Stimulated activated naive CD8-positive, alpha-beta T cell treated with anti-CD3 and anti-CD28 coated beads, Interleukin-15, Interleukin-2, amounts not matched to agents 100 ng/mL and 50 ng/mL, for 24 hours (primary cell): ENCODE measurements around the gene INHA.

Experiments used
- H3K27ac Mint-ChIP-seq: one replicate; pipeline ENCODE4 v1.8.0; 2021; ENCODE audit warnings: mild to moderate bottlenecking, mixed read lengths
- H3K27me3 Mint-ChIP-seq: one replicate; pipeline ENCODE4 v1.8.0; 2021; ENCODE audit warnings: mixed read lengths
- H3K36me3 Mint-ChIP-seq: one replicate; pipeline ENCODE4 v1.8.0; 2021; ENCODE audit warnings: low read depth, mixed read lengths
- H3K4me1 Mint-ChIP-seq: one replicate; pipeline ENCODE4 v1.8.0; 2021; ENCODE audit warnings: low read depth, mixed read lengths
- H3K4me3 Mint-ChIP-seq: one replicate; pipeline ENCODE4 v1.8.0; 2021; ENCODE audit warnings: mild to moderate bottlenecking, mixed read lengths
- H3K9me3 Mint-ChIP-seq: one replicate; pipeline ENCODE4 v1.8.0; 2021; ENCODE audit warnings: mixed read lengths

INHA gene

DNA sequence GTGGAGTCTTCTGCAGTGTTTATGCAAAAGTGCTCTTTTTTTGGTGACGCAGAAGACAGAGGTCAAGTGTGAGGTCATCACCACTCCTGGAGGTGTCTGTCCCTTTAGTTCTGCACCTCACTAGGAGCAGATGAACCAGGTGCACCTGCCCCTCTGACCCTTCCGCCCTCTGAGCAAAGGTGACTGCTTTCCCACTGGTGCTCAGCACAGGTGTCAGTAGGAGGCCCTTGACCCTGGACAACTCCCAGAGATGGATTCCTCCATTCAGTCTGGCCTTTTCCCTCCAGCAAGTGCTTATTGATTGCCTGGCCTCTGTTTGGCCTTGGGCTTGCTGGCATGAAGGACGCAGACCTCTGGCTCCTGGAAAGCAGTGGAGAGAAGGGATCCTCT lies 46.6 kb downstream of the INHA start:
- H3K36me3 Mint-ChIP-seq: peaks cover 6% of the 10 kb centered on the region
- H3K4me3 Mint-ChIP-seq: no peak overlapping the region
- H3K9me3 Mint-ChIP-seq: no peaks in the 10 kb centered on the region
- no peaks in the 10 kb centered on the region for H3K27me3 Mint-ChIP-seq
- no peaks in the 10 kb centered on the region for H3K4me1 Mint-ChIP-seq
- no peak overlapping the region for H3K27ac Mint-ChIP-seq

DNA sequence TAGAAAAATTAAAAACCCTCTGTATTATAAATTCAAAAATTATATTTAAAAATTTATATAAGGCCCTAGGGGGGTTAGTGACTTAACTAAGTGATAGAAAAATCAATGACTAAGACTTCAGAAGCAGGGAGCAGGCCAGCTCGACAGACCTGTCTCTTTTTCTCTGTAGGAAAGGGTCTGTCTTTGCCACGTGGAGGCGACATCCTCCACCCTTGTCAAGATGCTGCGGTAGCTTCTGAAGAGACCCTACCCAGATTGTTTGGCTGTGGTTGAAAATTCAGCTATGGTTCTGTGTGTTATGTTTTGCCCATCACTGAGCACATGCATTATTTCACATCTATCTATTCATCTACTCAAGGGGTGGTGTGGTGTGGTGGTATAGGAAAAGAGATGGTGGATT lies 47.1 kb downstream of the INHA start:
- Mint-ChIP-seq H3K27me3 (no peaks in the 10 kb centered on the region), H3K27ac (no peak overlapping the region), H3K36me3 (peaks cover 6% of the 10 kb centered on the region), H3K4me1 (no peaks in the 10 kb centered on the region), H3K4me3 (no peak overlapping the region), H3K9me3 (no peaks in the 10 kb centered on the region)

DNA sequence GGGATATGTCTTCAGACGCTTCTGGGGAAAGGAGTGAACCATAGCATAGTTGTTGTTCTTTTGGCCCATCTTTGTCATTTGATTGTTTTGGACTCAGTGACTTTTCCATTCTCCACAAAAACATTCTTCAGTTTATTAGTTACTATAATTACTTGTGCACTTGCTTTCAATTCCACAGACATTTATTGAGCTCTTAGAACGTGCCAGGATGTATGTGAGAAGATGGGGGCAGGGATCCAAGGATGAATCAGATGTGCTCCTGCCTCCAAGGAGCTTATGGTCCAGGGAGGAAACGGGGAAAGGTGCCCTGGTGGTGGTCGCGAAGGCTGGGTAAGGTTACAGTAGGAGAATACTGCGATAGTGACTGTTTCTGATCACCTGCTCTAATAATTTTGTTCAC lies 48.4 kb downstream of the INHA start:
- Mint-ChIP-seq H3K4me1 (no peaks in the 10 kb centered on the region), H3K27ac (no peak overlapping the region), H3K9me3 (no peaks in the 10 kb centered on the region), H3K36me3 (no peaks in the 10 kb centered on the region), H3K27me3 (no peaks in the 10 kb centered on the region), H3K4me3 (no peak overlapping the region)

DNA sequence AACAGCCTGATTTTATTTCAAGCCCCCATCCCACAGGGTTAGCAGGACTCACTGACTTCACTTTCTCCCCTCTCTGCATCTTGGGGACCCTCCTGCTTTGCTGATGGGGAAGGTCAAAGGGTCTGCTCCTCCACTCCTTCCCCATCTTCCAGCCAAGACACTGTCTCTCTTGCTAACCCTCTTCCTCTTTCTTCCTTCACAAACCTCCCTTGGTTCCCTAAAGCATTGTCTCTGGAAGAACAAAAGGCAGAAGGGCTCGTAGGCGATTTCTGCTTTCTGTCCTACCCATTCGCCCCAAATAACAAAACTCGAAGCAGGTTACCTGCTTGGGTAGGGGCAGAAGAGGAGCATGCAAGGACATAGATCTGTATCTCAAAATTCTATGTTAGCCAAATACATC lies 49.8 kb downstream of the INHA start:
- no peaks in the 10 kb centered on the region for H3K9me3 Mint-ChIP-seq
- peaks cover 10% of the 10 kb centered on the region for H3K27me3 Mint-ChIP-seq
- H3K27ac Mint-ChIP-seq: no peak overlapping the region
- H3K4me1 Mint-ChIP-seq: peaks cover 2% of the 10 kb centered on the region
- no peak overlapping the region for H3K4me3 Mint-ChIP-seq
- no peaks in the 10 kb centered on the region for H3K36me3 Mint-ChIP-seq

DNA sequence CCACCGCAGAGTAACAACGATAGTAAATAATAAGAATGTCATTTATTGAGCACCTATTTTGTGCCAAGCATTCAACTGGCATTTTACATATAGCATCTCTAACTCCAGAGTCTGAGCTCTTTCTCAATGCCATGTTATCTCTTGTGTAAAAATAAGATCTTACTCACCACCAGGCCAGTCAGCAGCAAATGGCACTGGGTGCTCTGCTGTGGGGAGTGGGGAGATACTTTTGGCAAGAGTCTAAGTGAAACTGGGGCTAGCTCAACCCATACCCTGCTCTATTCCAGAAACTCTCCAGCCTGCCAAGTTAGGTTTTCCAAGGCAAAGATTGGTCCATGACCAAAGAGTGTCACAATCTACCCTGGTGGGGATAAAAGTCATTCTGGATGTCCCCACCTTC lies 50.4 kb downstream of the INHA start:
- Mint-ChIP-seq H3K4me3 (no peak overlapping the region), H3K27ac (no peak overlapping the region), H3K27me3 (peaks cover 11% of the 10 kb centered on the region), H3K36me3 (no peaks in the 10 kb centered on the region), H3K9me3 (no peaks in the 10 kb centered on the region), H3K4me1 (peaks cover 3% of the 10 kb centered on the region)

DNA sequence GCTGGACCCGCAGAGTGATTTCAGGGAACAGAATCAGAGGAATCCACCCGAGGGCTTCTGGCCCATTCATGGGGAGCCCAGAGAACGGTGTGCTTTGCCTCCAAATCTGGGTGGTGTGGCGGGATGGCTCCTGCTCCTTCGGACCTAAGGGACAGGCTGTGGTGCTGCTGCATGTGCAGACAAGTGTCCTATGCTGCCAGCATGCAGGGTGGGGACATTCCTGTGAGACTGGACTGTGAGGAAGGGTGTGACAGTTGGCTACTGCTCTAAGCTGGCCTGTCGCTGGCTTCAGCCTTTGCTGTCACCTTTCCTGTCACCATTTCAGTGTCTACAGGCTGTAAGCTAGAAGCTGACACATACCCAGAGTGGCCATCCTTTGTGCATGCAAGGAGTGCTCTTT lies 52.5 kb downstream of the INHA start:
- H3K4me1 Mint-ChIP-seq: peaks cover 3% of the 10 kb centered on the region
- H3K4me3 Mint-ChIP-seq: no peak overlapping the region
- no peaks in the 10 kb centered on the region for H3K9me3 Mint-ChIP-seq
- no peaks in the 10 kb centered on the region for H3K36me3 Mint-ChIP-seq
- peaks cover 11% of the 10 kb centered on the region for H3K27me3 Mint-ChIP-seq
- H3K27ac Mint-ChIP-seq: no peak overlapping the region

DNA sequence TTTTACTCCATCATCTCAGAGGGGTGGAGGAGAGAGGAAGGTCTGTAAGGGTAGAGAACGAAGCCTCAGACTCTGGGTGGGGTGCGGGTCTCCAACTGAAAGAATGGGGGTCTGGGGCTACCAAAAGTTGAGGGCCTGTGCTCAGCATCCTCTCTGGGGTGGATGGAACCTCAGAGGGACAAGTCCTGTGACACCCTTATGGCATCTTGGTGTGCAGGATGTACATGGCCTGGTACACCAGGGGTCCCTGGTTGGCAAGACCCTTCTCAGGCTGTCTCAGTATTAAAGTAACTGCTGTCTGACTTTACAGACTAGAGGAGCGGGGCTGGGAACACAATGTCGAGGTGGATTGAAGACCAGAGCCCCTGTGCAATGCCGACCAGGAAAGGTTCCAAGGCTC lies 53.1 kb downstream of the INHA start:
- no peaks in the 10 kb centered on the region for H3K36me3 Mint-ChIP-seq
- H3K27me3 Mint-ChIP-seq: peaks cover 11% of the 10 kb centered on the region
- no peak overlapping the region for H3K4me3 Mint-ChIP-seq
- H3K27ac Mint-ChIP-seq: no peak overlapping the region
- no peaks in the 10 kb centered on the region for H3K9me3 Mint-ChIP-seq
- peaks cover 3% of the 10 kb centered on the region for H3K4me1 Mint-ChIP-seq
